Chondrocyte (in vitro differentiated cells): Measurements from ENCODE around the gene ATAD3C. TPM values are rescaled to one million over a fixed set of nuclear protein-coding genes. Genes with fewer than 3 reads are reported as not detected.

ENCODE experiments used
- DNase-seq: peaks from one replicate; pipeline ENCODE4 v3.0.0; 2021; ENCODE audit warnings: mixed read lengths, low spot score
- H3K27ac Mint-ChIP-seq: one replicate; pipeline ENCODE4 v1.8.0; 2021; ENCODE audit warnings: mild to moderate bottlenecking, moderate library complexity, mixed read lengths; ENCODE audit not compliant: unreplicated experiment
- H3K27me3 Mint-ChIP-seq: 2 replicates; pipeline ENCODE4 v1.8.0; 2021; ENCODE audit warnings: low read depth, mixed read lengths
- H3K36me3 Mint-ChIP-seq: 2 replicates; pipeline ENCODE4 v1.8.0; 2021; ENCODE audit warnings: low read depth, mixed read lengths
- H3K4me1 Mint-ChIP-seq: 2 replicates; pipeline ENCODE4 v1.8.0; 2021; ENCODE audit warnings: low read depth, mild to moderate bottlenecking, mixed read lengths
- H3K4me3 Mint-ChIP-seq: one replicate; pipeline ENCODE4 v1.8.0; 2021; ENCODE audit warnings: mild to moderate bottlenecking, moderate library complexity, mixed read lengths; ENCODE audit not compliant: unreplicated experiment
- H3K9me3 Mint-ChIP-seq: 2 replicates; pipeline ENCODE4 v1.8.0; 2021; ENCODE audit warnings: low read depth, mixed read lengths
- total RNA-seq: library from RNA; stranded (reverse); gene quantifications from 3 replicates; pipeline ENCODE4 v1.2.1, GENCODE V29; 2021
- TF ChIP-seq, protein P1 (sequence below): fragments of 200-600 bp; sonication (generic); IDR thresholded peaks from 2 replicates; pipeline ENCODE4 v1.5.0; 2021; ENCODE audit warnings: antibody characterized with exemption, mild to moderate bottlenecking, moderate library complexity

Gene ATAD3C
- total RNA-seq, 1 donor from 2014 or later = 1.3 TPM

DNA sequence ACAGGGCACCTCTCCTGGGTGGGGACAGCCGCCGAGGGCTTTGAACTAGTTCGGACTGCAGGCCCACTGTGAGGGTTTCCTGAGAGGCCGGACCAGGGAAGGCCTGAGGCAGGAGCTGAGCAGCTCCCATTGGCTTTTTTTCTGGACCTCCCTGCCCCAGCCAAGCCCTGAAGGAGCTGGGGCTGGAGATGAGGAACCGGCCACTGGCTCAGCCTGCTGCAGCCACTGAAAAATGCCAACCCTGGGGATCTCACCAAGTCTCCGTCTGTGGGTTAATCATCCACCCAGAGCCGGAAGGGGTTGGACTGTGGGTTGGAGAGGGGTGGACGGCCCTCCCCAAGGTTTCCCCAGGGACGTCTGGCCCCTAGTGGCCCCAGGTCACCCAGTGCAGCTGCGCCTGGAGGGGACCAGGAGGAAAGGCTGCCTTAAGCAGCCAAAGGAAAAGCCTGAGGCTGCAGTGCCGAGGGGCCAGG, 11.5 kb upstream of the ATAD3C start:
- Mint-ChIP-seq H3K9me3 (no peaks in the 10 kb centered on the region), H3K4me3 (no peak overlapping the region), H3K27ac (no peak overlapping the region), H3K27me3 (no peaks in the 10 kb centered on the region), H3K36me3 (no peaks in the 10 kb centered on the region), H3K4me1 (peaks cover 17% of the 10 kb centered on the region)
- TF ChIP-seq, protein P1, sequence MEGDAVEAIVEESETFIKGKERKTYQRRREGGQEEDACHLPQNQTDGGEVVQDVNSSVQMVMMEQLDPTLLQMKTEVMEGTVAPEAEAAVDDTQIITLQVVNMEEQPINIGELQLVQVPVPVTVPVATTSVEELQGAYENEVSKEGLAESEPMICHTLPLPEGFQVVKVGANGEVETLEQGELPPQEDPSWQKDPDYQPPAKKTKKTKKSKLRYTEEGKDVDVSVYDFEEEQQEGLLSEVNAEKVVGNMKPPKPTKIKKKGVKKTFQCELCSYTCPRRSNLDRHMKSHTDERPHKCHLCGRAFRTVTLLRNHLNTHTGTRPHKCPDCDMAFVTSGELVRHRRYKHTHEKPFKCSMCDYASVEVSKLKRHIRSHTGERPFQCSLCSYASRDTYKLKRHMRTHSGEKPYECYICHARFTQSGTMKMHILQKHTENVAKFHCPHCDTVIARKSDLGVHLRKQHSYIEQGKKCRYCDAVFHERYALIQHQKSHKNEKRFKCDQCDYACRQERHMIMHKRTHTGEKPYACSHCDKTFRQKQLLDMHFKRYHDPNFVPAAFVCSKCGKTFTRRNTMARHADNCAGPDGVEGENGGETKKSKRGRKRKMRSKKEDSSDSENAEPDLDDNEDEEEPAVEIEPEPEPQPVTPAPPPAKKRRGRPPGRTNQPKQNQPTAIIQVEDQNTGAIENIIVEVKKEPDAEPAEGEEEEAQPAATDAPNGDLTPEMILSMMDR = no peak
- no peak for DNase-seq

DNA sequence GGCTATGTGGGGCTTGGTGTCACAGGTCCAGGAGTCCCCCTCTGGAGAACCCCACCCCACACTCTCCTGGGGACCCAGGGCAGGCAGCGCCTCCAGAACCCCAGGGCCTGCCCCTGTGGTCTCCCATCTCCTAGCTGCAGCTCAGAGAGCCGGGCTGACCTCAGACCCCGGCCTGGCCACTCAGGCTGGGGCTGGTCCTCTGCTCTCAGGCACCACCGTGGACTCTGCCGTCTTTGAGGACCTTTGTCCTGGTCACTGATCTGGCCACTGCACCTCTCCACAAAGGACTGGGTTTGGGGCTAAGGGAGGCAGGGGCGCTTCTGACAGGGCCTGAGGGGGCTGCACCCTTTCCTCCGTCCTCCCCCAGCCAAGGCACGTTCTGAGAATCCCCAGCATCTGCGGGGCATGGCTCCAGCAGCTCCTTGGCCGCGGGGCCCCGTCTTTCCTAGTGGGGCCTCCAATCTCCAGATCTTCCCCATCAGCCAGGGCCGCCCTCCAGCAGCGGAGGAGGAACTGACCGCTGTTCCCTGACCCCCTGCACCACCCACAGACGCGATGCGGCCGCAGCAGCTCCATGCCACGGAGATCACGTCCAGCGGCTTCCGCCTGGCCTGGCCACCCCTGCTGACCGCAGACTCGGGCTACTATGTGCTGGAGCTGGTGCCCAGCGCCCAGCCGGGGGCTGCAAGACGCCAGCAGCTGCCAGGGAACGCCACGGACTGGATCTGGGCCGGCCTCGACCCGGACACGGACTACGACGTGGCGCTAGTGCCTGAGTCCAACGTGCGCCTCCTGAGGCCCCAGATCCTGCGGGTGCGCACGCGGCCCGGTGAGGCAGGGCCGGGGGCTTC, 10.7 kb upstream of the ATAD3C start:
- no peaks in the 10 kb centered on the region for H3K27me3 Mint-ChIP-seq
- H3K27ac Mint-ChIP-seq = no peak overlapping the region
- TF ChIP-seq, protein P1 = no peak
- no peaks in the 10 kb centered on the region for H3K9me3 Mint-ChIP-seq
- no peak for DNase-seq
- H3K4me3 Mint-ChIP-seq = no peak overlapping the region
- no peaks in the 10 kb centered on the region for H3K36me3 Mint-ChIP-seq
- H3K4me1 Mint-ChIP-seq = peaks cover 12% of the 10 kb centered on the region

DNA sequence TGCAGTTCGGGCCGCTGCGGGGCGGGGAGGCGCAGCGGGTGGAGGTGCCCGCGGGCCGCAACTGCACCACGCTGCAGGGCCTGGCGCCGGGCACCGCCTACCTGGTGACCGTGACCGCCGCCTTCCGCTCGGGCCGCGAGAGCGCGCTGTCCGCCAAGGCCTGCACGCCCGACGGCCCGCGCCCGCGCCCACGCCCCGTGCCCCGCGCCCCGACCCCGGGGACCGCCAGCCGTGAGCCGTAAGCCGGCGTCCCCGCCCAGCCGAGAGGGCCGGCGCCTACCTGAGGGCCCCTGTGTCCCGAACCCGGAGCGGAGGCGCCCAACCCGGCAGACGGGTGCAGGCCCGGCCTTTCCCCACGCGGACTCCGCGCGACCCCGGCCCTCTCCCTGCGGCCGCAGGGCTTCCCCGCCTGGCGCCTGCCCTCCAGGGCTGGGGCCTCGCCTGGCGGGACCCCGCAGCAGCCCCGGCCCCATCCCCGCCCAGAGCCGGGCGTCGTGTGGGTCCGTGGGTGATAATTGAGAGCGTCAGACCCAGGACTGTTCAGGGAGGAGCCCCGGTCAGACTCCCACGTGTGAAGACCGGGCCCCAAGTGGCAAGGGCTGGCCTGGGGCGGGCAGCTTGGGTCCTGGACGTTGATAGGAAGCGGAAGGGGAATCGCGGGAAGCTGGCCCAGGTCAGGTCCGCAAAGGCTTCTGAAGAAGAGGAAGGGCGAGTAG, 9.8 kb upstream of the ATAD3C start:
- H3K9me3 Mint-ChIP-seq = no peaks in the 10 kb centered on the region
- H3K4me3 Mint-ChIP-seq = no peak overlapping the region
- H3K27ac Mint-ChIP-seq = no peak overlapping the region
- H3K27me3 Mint-ChIP-seq = no peaks in the 10 kb centered on the region
- no peak for DNase-seq
- TF ChIP-seq, protein P1 = no peak
- H3K4me1 Mint-ChIP-seq = peaks cover 8% of the 10 kb centered on the region
- no peaks in the 10 kb centered on the region for H3K36me3 Mint-ChIP-seq

DNA sequence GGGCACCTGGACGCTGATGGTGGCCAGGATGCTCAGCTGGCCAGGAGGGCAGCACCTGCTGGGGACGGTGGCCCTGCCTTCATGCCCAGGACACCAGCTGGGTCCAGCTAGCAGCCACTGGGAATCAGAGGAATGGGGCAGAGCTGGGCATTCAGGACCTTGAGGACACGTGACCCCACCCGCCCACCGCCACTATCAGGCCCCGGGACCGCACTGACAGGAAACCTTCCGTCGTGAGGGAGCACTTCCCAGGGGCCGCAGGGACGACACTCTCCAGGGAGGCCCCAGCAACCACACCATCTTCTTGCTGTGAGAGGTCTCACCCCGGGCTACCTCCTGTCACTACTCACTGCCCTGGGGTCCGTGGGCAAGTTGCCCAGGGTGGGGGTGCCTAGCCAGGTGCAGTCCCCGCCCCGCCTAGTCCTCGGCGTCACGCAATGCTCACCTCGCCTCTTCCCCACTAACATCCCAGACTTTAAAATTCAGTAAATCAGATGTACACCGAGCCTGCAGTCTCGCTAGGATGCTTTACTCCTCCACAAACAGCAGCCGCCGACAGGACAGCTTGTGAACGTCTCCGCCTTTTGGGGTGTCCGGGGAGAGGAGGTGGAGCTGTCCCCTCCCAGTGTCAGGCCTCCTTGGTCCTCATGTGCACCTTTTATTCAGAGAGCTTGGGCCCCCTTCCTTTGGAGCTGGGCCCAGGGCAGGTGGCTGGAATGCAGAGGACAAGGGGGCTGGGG, 9.1 kb upstream of the ATAD3C start:
- H3K27ac Mint-ChIP-seq = no peak overlapping the region
- H3K27me3 Mint-ChIP-seq = no peaks in the 10 kb centered on the region
- H3K4me3 Mint-ChIP-seq = no peak overlapping the region

More for the DNA sequence above, 9.1 kb upstream of the ATAD3C start:
- H3K36me3 Mint-ChIP-seq = no peaks in the 10 kb centered on the region
- no peak for DNase-seq
- TF ChIP-seq, protein P1 = no peak
- H3K9me3 Mint-ChIP-seq = no peaks in the 10 kb centered on the region
- H3K4me1 Mint-ChIP-seq = peaks cover 3% of the 10 kb centered on the region
